Heart left ventricle (tissue), 16 donors: ENCODE results near the gene SPOCK2. TPM values are rescaled to one million over a fixed set of nuclear protein-coding genes. Genes with fewer than 3 reads are reported as not detected.

Experiments used
- ATAC-seq, 4 donors: fragments of 200-7000 bp; cut with Tn5 transposase; one replicate each; pipeline ENCODE4 v1.9.1; 2020 to 2022; ENCODE audit warnings: moderate library complexity in 4 of 4, mild to moderate bottlenecking in 3 of 4, moderate number of reproducible peaks in 1 of 4
- DNase-seq, 5 donors: peaks; one replicate each; pipeline ENCODE4 v3.0.0-alpha.2; 2020
- H3K27ac ChIP-seq, 12 donors: fragments of 200-600 bp; sonication (generic) in 4 of 12; one replicate each; pipeline versions ENCODE4 v1.5.0 to v1.8.0; 2016 to 2022; ENCODE audit warnings: mild to moderate bottlenecking in 2 of 12
- H3K27me3 ChIP-seq, 9 donors: fragments of 200-600 bp; sonication (generic) in 2 of 9; one replicate each; pipeline versions ENCODE4 v1.5.1 to v1.8.0; 2016 to 2022; ENCODE audit warnings: mild to moderate bottlenecking in 3 of 9
- H3K36me3 ChIP-seq, 9 donors: fragments of 200-600 bp; sonication (generic) in 2 of 9; one replicate each; pipeline versions ENCODE4 v1.5.0 to v1.8.0; 2018 to 2022; ENCODE audit warnings: mild to moderate bottlenecking in 2 of 9
- H3K4me1 ChIP-seq, 12 donors: fragments of 200-600 bp; sonication (generic) in 4 of 12; one replicate each; pipeline versions ENCODE4 v1.5.0 to v1.8.0; 2016 to 2022; ENCODE audit warnings: mild to moderate bottlenecking in 3 of 12
- H3K4me3 ChIP-seq, 12 donors: fragments of 200-600 bp; sonication (generic) in 4 of 12; one replicate each; pipeline versions ENCODE4 v1.5.0 to v1.8.0; 2017 to 2022; ENCODE audit warnings: mild to moderate bottlenecking in 9 of 12, moderate library complexity in 4 of 12
- H3K9me3 ChIP-seq, 12 donors: fragments of 200-600 bp; sonication (generic) in 4 of 12; one replicate each; pipeline versions ENCODE4 v1.5.0 to v1.8.0; 2016 to 2022; ENCODE audit warnings: mild to moderate bottlenecking in 1 of 12
- POLR2A ChIP-seq, 2 donors: fragments of 450-650 bp; IDR thresholded peaks; one replicate each; pipeline ENCODE4 v1.6.1; 2017; ENCODE audit warnings: antibody characterized with exemption in 2 of 2, mild to moderate bottlenecking in 2 of 2, moderate library complexity in 2 of 2
- WGBS, 4 donors: extraction: QIAGEN DNeasy Blood & Tissue Kit in 2 of 4; methylation state at CpG; one replicate each; pipeline versions ENCODE4 v1.1.5 to v1.1.7; 2013 to 2018; 5-methylcytosine and 5-hydroxymethylcytosine counted together
- intact Hi-C, 10 donors: fragments of 100-400 bp; cut with DNase I; formaldehyde crosslinking; loops; one replicate each; pipeline versions ENCODE4 v1.11.1 to v1.14.2; 2022
- polyA plus RNA-seq, 2 donors: library from polyadenylated mRNA; stranded (reverse); fragments of 200-250 nt; gene quantifications; one replicate each; pipeline ENCODE4 v1.2.3, GENCODE V29; 2013
- total RNA-seq, 9 donors: library from RNA; depleted of rRNA in 2 of 9; stranded (reverse); fragments of >200 nt in 2 of 9; fragmentation: NEBNext Ultra II Directional in 3 of 9; extraction: Animal tissue kit (Norgen Biotek cat#: 25700) in 3 of 9; gene quantifications; one replicate each; pipeline versions ENCODE4 v1.1.0 to v1.2.4, GENCODE V29; 2016 to 2023
- TF ChIP-seq, protein P1 (sequence below), 12 donors: fragments of 200-600 bp; sonication (generic) in 4 of 12; IDR thresholded peaks; one replicate each; pipeline versions ENCODE4 v1.5.0 to v1.8.0; 2018 to 2022; ENCODE audit warnings: antibody characterized with exemption in 12 of 12, mild to moderate bottlenecking in 5 of 12
- donor health status: ischemic (EF 13 %, LVEDD 7.1; RV severe dilation, severe dysfunction).
- donor health status: healthy with polysubstance abuse.
- donor health status: DM: no; HTN: yes; CAD: no.
- donor health status: DM: no; HTN: no; CAD: no.
- donor health status: ischemic (EF 25% LVEDD 6.9; RV normal size, moderate dysfunction).
- donor health status: ischemic (EF 25% LVEDD 5.7; RV mildly dilated, moderate dysfunction).
- donor health status: healthy.
- donor health status: DM: yes; HTN: yes; CAD: no.
- donor health status: ischemic (EF 35%, LVEDD 5.7; RV mildly dilated, moderate dysfunction).
- donor health status: nonischemic (EF 11% LVEDD 7.7; RV severe dilation, severe dysfunction).
- donor health status: DM: yes; HTN: yes; CAD: no.
- donor health status: PGD.
- donor health status: ischemic (EF 29% LVEDD 5.4; RV normal size, mild dysfunction).
- donor health status: nonischemic (EF 23%, LVEDD 6.1; RV moderate dilation, normal function).

SPOCK2 gene
- total and polyA plus RNA-seq, 11 donors, result 4.4 to 16.6 (median 8.0) TPM

DNA sequence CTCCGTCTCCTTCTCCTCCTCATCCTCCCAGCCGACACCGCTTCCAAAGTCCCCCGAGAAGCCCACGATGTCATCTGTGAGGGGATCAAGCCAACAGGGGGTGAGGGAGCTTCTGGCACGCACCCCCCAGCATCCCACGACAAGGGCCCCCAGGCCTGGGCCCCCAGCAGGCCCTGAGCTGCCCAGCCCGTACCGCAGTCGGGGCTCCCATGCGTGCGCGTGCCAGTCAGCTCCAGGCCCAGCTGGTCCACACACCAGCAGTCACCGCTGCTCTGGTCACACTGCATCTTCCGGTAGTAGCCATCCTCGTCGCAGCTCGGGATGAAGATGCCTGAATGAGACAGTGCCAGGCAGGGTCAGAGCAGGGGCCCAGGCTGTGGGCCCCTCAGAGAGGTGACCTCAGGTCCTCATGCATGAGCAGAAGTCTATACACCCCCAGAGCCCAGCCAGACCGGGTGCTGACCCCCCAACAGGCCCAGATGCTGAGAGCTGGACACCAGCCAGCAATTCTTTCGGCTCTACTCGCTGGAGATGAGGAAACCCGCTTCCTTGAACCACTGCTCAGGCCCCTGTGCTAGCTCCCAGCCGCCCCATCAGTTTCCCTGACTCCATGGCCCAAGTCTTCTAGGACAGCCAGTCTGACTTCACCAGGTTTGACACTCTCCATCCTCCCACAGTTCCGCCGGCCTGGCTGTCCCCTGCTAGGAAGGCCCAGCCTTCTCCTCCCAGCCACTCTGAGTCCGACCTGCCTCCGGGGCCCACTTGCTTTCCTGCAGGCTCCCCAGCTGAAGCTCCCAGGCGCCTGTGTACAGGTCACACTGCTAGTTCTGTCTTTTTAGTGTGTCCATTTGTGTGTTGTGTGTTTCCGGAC lies 25.3 kb downstream of the SPOCK2 start:
- no peak overlapping the region for H3K4me3 ChIP-seq
- H3K9me3 ChIP-seq, result no peaks in the 10 kb centered on the region
- 92 to 95% (median 94%) methylated on average over 29 of the region's 29 CpGs for WGBS, 4 donors
- peaks cover 0 to 20% (median 0%) of the 10 kb centered on the region in 9 donors for H3K36me3 ChIP-seq
- H3K27me3 ChIP-seq, result no peaks in the 10 kb centered on the region
- H3K27ac ChIP-seq, result no peak overlapping the region
- no peak for ATAC-seq
- DNase-seq, result no peak
- peaks cover 0 to 35% (median 14%) of the 10 kb centered on the region in 12 donors for H3K4me1 ChIP-seq
- no peak for TF ChIP-seq POLR2A (IDR thresholded peaks at IDR 0.05)
- TF ChIP-seq, protein P1, sequence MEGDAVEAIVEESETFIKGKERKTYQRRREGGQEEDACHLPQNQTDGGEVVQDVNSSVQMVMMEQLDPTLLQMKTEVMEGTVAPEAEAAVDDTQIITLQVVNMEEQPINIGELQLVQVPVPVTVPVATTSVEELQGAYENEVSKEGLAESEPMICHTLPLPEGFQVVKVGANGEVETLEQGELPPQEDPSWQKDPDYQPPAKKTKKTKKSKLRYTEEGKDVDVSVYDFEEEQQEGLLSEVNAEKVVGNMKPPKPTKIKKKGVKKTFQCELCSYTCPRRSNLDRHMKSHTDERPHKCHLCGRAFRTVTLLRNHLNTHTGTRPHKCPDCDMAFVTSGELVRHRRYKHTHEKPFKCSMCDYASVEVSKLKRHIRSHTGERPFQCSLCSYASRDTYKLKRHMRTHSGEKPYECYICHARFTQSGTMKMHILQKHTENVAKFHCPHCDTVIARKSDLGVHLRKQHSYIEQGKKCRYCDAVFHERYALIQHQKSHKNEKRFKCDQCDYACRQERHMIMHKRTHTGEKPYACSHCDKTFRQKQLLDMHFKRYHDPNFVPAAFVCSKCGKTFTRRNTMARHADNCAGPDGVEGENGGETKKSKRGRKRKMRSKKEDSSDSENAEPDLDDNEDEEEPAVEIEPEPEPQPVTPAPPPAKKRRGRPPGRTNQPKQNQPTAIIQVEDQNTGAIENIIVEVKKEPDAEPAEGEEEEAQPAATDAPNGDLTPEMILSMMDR (IDR thresholded peaks at IDR 0.05), result no peak
- intact Hi-C loops, result no loop called here

DNA sequence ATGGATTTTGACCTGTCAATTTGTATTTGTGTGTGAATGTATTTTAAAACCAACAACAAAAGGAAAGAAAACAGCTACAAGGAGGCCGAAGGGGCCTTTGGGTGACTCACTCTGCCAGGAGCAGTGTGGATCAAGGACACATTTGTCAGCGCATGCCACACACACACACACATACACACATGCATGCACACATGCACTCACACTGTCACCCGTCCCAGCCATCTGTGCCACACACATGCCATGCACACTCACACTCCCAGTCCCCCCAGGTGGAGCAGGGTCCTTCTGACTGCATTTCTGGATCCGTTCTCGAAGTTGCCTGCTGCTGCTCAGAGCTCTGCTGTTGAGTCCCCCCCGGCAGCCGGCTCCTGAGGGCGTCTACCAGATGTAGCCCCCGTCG lies 26.0 kb downstream of the SPOCK2 start:
- intact Hi-C loops, result no loop called here
- no peak for TF ChIP-seq POLR2A (IDR thresholded peaks at IDR 0.05)
- TF ChIP-seq, protein P1 (IDR thresholded peaks at IDR 0.05), result no peak

DNA sequence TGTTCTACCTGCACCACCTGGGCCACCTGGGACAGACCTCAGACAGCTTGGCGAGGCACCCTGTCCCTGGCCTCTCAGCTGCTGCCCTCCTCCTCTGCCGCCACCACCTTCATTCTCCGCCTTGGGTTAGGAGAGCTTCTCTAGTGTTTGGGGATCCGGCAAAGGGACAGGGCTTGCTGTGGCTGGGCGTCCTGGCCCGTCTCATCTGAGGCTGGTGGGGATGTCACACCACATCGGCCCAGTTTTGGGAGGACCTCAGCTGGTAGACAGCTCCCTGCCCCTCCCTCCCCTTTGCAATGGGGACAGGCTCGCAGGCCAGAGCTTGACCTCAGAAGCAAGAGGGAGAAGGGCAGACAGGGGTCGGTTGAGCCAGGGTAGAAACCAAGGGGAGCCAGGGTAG lies 26.4 kb downstream of the SPOCK2 start:
- no peaks in the 10 kb centered on the region for H3K9me3 ChIP-seq
- intact Hi-C loops, result no loop called here
- H3K4me3 ChIP-seq, result no peak overlapping the region
- no peaks in the 10 kb centered on the region for H3K27me3 ChIP-seq
- TF ChIP-seq POLR2A (IDR thresholded peaks at IDR 0.05), result no peak
- TF ChIP-seq, protein P1 (IDR thresholded peaks at IDR 0.05), result no peak
- H3K36me3 ChIP-seq, result peaks cover 0 to 20% (median 0%) of the 10 kb centered on the region in 9 donors
- DNase-seq (no peak), ATAC-seq (no peak)
- peaks cover 0 to 30% (median 11%) of the 10 kb centered on the region in 12 donors for H3K4me1 ChIP-seq
- H3K27ac ChIP-seq, result no peak overlapping the region
- WGBS, 4 donors, result 90 to 93% (median 92%) methylated on average over 9 of the region's 9 CpGs

More for the DNA sequence above, 26.0 kb downstream of the SPOCK2 start:
- DNase-seq (no peak), ATAC-seq (no peak)
- Histone ChIP-seq H3K9me3 (no peaks in the 10 kb centered on the region), H3K36me3 (peaks cover 0 to 20% (median 0%) of the 10 kb centered on the region in 9 donors), H3K4me1 (peaks cover 0 to 35% (median 12%) of the 10 kb centered on the region in 12 donors), H3K27ac (no peak overlapping the region), H3K27me3 (no peaks in the 10 kb centered on the region), H3K4me3 (no peak overlapping the region)
- WGBS, 4 donors, result 97 to 98% (median 97%) methylated on average over 10 of the region's 10 CpGs

DNA sequence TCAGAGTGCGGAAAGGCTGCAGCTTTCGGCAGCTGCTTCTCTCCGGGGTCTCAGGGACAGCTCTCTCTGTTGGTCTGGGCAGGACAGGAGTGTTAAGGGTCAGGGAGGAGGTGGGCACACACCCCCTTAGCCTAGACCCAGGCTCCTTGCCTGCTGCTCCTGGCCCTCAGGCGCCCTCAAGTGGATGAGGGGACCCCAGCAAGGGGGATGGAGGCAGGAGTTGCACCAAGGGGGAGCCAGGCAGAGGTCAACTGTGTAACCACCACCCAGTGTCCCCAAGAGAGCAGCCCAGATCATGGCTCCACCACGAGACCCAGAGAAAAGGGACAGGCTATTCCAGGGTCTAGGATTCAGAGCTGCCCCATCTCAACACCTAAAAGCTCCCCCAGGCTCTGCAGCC lies 26.9 kb downstream of the SPOCK2 start:
- intact Hi-C loops, result no loop called here
- ATAC-seq (no peak), DNase-seq (no peak)
- Histone ChIP-seq H3K27me3 (no peaks in the 10 kb centered on the region), H3K27ac (no peak overlapping the region), H3K4me3 (no peak overlapping the region), H3K9me3 (no peaks in the 10 kb centered on the region), H3K36me3 (peaks cover 0 to 16% (median 0%) of the 10 kb centered on the region in 9 donors), H3K4me1 (peaks cover 0 to 30% (median 10%) of the 10 kb centered on the region in 12 donors)
- WGBS, 4 donors, result 81 to 91% (median 88%) methylated on average over 5 of the region's 5 CpGs
- TF ChIP-seq, protein P1 (IDR thresholded peaks at IDR 0.05), result peak in 2 of 12 donors; percentile 17 to 20
- no peak for TF ChIP-seq POLR2A (IDR thresholded peaks at IDR 0.05)
